ENCODE measurements around the gene NDUFV1. TPM values are rescaled to one million over a fixed set of nuclear protein-coding genes. Genes with fewer than 3 reads are reported as not detected.
"Not testable (repeated sequence)": the region's sequence is repeated elsewhere in the genome, so short reads cannot be mapped to it uniquely, and the experiment has no call there.

NDUFV1 gene
- polyA plus RNA-seq, 1 of the 3 experiments (the other 2 are of a cell fraction), result 278 TPM

DNA sequence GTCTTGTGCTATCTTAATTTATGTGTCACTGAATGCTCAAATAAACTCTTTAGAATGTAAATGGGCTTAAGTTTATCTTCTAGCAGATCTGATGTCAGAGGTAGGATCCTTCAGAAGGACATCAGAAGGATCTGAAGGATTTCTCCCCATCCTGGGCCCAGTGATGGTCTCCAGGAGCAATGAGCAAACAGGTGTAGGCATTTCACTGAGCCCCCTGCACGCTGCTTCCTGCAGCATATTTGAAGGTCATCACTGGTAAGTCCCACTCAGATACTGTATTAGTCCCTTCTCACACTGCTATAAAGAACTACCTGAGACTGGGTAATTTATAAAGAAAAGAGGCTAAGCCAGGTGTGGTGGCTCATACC is 18.6 kb upstream of the NDUFV1 start:
- no peak for TF ChIP-seq FOSL2 (IDR thresholded peaks at IDR 0.05; ENCODE audit: borderline replicate concordance, low read depth)
- no peak for TF ChIP-seq NRF1 (IDR thresholded peaks at IDR 0.05; ENCODE audit: low read depth, low read length)
- TF ChIP-seq POLR2AphosphoS5 (IDR thresholded peaks at IDR 0.05; ENCODE audit: low read depth, low read length), result no peak
- no peak for TF ChIP-seq EZH2phosphoT487 (IDR thresholded peaks at IDR 0.05; ENCODE audit: borderline replicate concordance, low read depth)
- TF ChIP-seq NFIC (IDR thresholded peaks at IDR 0.05; ENCODE audit: borderline replicate concordance), result no peak
- TF ChIP-seq TEAD4 (IDR thresholded peaks at IDR 0.05; ENCODE audit: borderline replicate concordance, insufficient read depth), result no peak
- TF ChIP-seq RFX5 (IDR thresholded peaks at IDR 0.05; ENCODE audit: low read length), result no peak
- no peak for TF ChIP-seq RCOR1 (IDR thresholded peaks at IDR 0.05; ENCODE audit: low read length)
- TF ChIP-seq, protein P1, sequence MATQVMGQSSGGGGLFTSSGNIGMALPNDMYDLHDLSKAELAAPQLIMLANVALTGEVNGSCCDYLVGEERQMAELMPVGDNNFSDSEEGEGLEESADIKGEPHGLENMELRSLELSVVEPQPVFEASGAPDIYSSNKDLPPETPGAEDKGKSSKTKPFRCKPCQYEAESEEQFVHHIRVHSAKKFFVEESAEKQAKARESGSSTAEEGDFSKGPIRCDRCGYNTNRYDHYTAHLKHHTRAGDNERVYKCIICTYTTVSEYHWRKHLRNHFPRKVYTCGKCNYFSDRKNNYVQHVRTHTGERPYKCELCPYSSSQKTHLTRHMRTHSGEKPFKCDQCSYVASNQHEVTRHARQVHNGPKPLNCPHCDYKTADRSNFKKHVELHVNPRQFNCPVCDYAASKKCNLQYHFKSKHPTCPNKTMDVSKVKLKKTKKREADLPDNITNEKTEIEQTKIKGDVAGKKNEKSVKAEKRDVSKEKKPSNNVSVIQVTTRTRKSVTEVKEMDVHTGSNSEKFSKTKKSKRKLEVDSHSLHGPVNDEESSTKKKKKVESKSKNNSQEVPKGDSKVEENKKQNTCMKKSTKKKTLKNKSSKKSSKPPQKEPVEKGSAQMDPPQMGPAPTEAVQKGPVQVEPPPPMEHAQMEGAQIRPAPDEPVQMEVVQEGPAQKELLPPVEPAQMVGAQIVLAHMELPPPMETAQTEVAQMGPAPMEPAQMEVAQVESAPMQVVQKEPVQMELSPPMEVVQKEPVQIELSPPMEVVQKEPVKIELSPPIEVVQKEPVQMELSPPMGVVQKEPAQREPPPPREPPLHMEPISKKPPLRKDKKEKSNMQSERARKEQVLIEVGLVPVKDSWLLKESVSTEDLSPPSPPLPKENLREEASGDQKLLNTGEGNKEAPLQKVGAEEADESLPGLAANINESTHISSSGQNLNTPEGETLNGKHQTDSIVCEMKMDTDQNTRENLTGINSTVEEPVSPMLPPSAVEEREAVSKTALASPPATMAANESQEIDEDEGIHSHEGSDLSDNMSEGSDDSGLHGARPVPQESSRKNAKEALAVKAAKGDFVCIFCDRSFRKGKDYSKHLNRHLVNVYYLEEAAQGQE (IDR thresholded peaks at IDR 0.05; ENCODE audit: low read depth, low read length), result no peak
- TF ChIP-seq RXRA (IDR thresholded peaks at IDR 0.05; ENCODE audit: borderline replicate concordance, low read depth), result no peak
- TF ChIP-seq TCF12 (IDR thresholded peaks at IDR 0.05), result no peak
- TF ChIP-seq JUND (IDR thresholded peaks at IDR 0.05), result no peak
- TF ChIP-seq USF2 (IDR thresholded peaks at IDR 0.05; ENCODE audit: borderline replicate concordance, low read depth, low read length), result no peak
- no peak for TF ChIP-seq CHD2 (IDR thresholded peaks at IDR 0.05; ENCODE audit: low read length, partially characterized antibody)
- no peak overlapping the region for H3K9ac ChIP-seq
- H3K27me3 ChIP-seq (ENCODE audit: insufficient read depth), result no peaks in the 10 kb centered on the region
- no peak overlapping the region for H2AFZ ChIP-seq (ENCODE audit: low read depth)
- H3K9me2 ChIP-seq, result no peaks in the 10 kb centered on the region
- H3F3A ChIP-seq (replicated peaks; ENCODE audit: insufficient read depth), result peaks cover 11% of the 10 kb centered on the region
- ChIA-PET POLR2A (no interaction called here), CTCF (no interaction called here)
- DNase-seq, result no peak
- H3K4me2 ChIP-seq, result no peak overlapping the region
- WGBS (ENCODE audit: low lambda C conversion rate), result 80% methylated on average over 1 of the region's 1 CpG
- no peak overlapping the region for H3K4me3 ChIP-seq (ENCODE audit: low read depth in 2 of 2, low read length in 1 of 2)
- no peak overlapping the region for H3K27ac ChIP-seq (ENCODE audit: low read depth in 2 of 2, low read length in 1 of 2)
- H4K20me1 ChIP-seq (ENCODE audit: insufficient read depth), result peaks cover 20% of the 10 kb centered on the region
- H3K4me1 ChIP-seq (ENCODE audit: control insufficient read depth in 1 of 2, insufficient read depth in 2 of 2, low read depth in 1 of 2, low read length in 1 of 2), result peaks cover 9 to 10% of the 10 kb centered on the region in 2 experiments; a peak in 2 of 4 replicates
- H3K9me3 ChIP-seq, result no peaks in the 10 kb centered on the region
- H3K36me3 ChIP-seq (replicated peaks in 1 of 2; ENCODE audit: control insufficient read depth in 1 of 2, insufficient read depth in 2 of 2, low read length in 1 of 2), result peaks cover 13 to 24% of the 10 kb centered on the region in 2 experiments
- H3K79me2 ChIP-seq (ENCODE audit: insufficient read depth), result peaks cover 23% of the 10 kb centered on the region

DNA sequence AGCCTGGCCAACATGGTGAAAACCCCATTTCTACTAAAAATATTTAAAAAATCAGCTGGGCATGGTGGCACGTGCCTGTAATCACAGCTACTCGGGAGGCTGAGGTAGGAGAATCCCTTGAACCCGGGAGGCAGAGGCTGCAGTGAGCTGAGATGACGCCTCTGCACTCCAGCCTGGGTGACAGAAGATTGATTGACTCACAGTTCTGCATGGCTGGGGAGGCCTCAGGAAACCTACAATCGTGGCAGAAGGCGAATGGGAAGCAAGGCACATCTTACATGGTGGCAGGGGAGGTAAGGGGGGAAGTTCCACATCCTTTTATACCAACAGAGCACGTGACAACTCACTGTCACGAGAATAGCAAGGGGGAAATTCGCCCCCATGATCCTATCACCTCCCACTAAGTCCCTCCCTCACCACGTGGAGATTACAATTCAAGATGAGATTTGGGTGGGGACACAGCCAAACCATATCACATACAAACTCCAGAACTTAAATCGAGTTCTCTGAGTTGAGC is 17.8 kb upstream of the NDUFV1 start:
- H3K9ac ChIP-seq; H3K4me2 ChIP-seq; H3K4me3 ChIP-seq (ENCODE audit: low read depth in 2 of 2, low read length in 1 of 2); H3K27ac ChIP-seq (ENCODE audit: low read depth in 2 of 2, low read length in 1 of 2); POLR2A ChIA-PET; DNase-seq; CTCF ChIA-PET; H3K9me2 ChIP-seq; H3K27me3 ChIP-seq (ENCODE audit: insufficient read depth); H2AFZ ChIP-seq (ENCODE audit: low read depth); H3K9me3 ChIP-seq: not testable (repeated sequence)
- Histone ChIP-seq H4K20me1 (ENCODE audit: insufficient read depth) (peaks cover 20% of the 10 kb centered on the region), H3K79me2 (ENCODE audit: insufficient read depth) (peaks cover 20% of the 10 kb centered on the region), H3K4me1 (ENCODE audit: control insufficient read depth in 1 of 2, insufficient read depth in 2 of 2, low read depth in 1 of 2, low read length in 1 of 2) (peaks cover 9 to 10% of the 10 kb centered on the region in 2 experiments; a peak in 2 of 4 replicates), H3F3A (replicated peaks; ENCODE audit: insufficient read depth) (peaks cover 11% of the 10 kb centered on the region), H3K36me3 (replicated peaks in 1 of 2; ENCODE audit: control insufficient read depth in 1 of 2, insufficient read depth in 2 of 2, low read length in 1 of 2) (peaks cover 13 to 24% of the 10 kb centered on the region in 2 experiments)
- WGBS (ENCODE audit: low lambda C conversion rate), result 91% methylated on average over 11 of the region's 11 CpGs
